GM18909 (cell line): ENCODE results near the gene CFAP57.

Experiments
- ATAC-seq: cut with Tn5 transposase; IDR thresholded peaks from one replicate; pipeline ENCODE4 v1.9.1; 2021; ENCODE audit warnings: mild to moderate bottlenecking; ENCODE audit not compliant: unreplicated experiment, poor library complexity

CFAP57 gene

GRCh38 chr1:43292679-43293078, 120.5 kb downstream of the CFAP57 start:
- ATAC-seq = no peak

- ATAC-seq = no peak
These were observed 121.0 kb downstream of the CFAP57 start for GRCh38 chr1:43293176-43293575.

GRCh38 chr1:43293896-43294760, 122.0 kb downstream of the CFAP57 start:
- ATAC-seq = no peak

GRCh38 chr1:43294761-43295160, 122.6 kb downstream of the CFAP57 start:
- no peak for ATAC-seq

- no peak for ATAC-seq
These were observed 124.1 kb downstream of the CFAP57 start for GRCh38 chr1:43296207-43296606.

- ATAC-seq = no peak
These were observed 125.9 kb downstream of the CFAP57 start for GRCh38 chr1:43298055-43298454.

GRCh38 chr1:43299101-43299500, 127.0 kb downstream of the CFAP57 start:
- ATAC-seq = no peak

- no peak for ATAC-seq
These were observed 128.4 kb downstream of the CFAP57 start, which contains the start of gene TIE1 for GRCh38 chr1:43300378-43301094. Gene TIE1 (plus strand): TSS chr1:43300982. CDS start chr1:43301072, 90 bp downstream.

GRCh38 chr1:43302201-43302600, 130.1 kb downstream of the CFAP57 start:
- ATAC-seq = no peak

- no peak for ATAC-seq
These were observed 130.8 kb downstream of the CFAP57 start for GRCh38 chr1:43302721-43303470.

- no peak for ATAC-seq
These were observed 131.6 kb downstream of the CFAP57 start for GRCh38 chr1:43303471-43304313.
